ENCODE measurements around the gene MDM1.

Gene MDM1

DNA sequence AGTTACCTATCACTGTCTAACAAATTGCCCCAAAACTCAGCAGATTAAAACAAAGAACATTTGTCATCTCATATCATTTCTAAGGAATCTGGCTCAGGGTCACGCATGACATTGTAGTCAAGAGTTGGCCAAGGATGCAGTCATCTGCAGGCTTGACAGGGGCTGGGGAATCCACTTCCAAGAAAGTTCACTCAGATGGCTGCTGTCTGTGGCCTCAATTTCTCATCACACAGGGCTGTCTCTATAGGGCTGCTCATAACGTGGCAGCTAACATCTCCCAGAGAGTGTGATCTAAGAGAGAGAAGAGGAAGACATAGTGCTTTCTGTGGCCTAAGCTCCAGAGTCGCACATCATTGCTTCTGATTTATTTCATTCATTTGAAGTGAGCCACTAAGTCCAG, 61.8 kb downstream of the MDM1 start:
- no peak for DNase-seq

DNA sequence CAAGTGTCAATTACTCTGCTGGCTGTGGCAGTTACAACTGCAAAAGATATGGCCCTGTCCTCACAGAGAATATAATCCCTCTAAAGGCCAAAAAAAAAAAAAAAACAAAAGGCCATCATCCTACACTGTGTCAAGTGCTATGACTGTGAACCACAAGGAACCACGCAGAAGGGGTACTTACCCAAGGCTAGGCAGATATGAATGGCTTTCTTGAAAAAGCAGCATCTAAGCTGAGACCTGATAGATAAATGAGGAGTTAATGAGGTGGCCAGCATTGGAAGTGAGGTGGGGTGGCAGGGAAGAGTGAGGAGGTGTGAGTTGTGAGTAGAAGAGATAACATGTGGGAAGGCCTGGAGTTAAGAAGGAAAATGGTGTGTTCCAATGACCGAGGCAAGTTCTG, 62.4 kb downstream of the MDM1 start:
- no peak for DNase-seq

DNA sequence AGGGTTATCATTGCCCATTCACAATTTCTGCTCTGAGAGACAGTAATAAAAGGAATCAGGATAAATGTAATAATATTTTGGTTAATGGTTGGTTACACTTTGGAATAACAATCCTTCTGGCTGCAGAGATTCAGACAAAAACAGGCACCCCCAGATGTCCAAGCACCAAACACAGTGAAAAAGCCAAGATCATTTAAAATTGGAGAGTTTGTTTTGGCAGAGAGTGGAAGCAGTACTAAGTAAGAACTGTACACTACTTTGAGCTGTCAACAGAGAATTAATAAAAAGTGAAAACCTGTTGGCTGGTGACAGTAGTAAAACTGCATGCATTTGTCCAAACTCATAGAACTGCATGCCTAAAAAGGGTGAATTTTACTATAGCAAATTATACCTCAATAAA, 63.2 kb downstream of the MDM1 start:
- DNase-seq, result no peak

DNA sequence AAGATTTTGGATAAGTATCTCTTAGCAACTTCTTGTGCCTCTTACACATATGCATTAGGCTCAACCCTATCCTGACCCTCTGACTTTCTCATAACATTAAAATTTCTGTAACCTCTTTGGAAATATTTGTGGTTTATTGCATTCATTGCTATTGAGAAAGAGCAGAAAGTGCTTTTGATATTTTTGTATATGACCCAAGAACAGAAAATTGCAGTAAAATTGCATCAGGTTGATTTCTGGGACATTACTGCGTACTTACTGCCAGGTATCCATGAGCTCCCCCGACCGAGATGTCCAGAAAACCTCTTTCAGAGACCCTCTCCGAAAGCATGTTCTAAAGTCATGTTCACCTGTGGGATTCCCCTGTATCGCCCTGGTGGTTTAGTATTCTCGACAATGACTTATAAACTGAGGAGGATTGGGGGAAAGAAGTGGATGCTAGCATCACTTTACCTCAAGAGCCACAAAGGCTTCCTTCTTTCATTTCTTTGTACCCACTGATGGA, 64.2 kb downstream of the MDM1 start:
- DNase-seq, result no peak

DNA sequence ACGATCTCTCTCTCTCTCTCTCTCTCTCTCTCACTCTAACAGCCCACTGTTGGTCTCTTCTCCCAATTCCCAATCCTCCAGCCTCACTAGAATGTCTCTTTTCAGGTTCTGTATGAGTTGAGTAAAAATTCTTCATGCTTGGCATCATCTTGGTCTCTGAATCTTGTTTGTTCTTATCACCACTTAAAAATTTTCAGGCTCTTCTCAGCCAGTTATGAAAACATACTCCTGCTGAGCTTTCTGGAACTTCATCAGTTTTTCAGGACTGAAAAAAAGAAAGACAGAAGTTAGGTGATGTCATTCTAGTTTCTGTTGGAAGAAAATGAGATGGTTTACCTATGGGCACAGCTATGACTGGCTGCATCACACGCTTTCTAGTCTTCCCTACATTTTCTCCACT, 67.3 kb downstream of the MDM1 start:
- no peak for DNase-seq

DNA sequence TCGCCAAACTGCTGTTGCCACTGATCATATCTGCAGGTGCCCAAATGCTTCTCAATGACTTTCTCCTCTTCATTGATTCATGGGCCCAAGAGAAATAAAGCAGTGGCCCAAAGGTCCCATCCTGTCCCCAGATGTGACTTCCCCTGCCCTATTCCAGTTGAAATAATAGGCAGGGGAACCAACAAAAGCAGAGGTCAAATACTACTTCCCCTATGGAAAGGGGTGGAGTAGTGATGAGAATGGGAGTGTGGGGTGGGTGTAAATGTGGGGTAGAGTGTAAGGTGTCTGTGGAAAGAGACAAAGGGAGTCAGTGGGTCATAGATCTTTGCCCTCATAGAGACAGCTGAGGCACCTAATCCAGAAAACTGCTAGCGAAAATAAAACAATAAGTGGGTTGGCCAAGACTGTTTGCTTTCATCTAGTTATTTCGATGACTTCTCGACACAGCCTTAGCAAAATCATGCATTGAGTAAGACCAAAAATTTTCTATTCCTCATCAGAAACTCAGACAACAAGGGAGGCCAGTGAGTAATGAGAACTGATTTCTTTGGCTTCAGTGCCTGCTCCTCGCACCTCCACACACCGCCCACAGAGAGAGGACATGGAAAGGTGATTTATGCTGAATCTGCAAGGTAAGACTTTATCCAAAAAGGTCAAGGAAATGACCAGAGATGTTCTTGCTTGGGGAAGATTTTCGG, 67.9 kb downstream of the MDM1 start:
- DNase-seq, result no peak

DNA sequence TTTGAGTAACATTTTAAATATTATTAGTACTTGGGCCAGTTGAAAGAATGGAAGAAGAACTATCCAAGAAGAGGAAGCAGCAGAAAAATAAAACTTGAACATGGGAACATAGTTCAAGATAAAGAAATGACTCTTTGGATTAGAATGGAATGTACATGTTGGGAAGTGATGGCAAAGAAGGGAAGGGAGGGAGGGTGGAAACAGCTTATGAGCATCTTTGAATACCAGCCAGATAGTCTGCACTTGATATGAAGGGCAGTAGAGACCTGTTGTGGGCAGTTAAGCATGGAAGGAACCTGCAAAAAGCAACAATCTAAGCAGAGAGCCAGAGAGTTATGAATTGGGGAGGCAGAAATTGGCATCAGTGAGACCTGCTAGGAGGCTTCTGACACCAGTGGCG, 68.8 kb downstream of the MDM1 start:
- no peak for DNase-seq

DNA sequence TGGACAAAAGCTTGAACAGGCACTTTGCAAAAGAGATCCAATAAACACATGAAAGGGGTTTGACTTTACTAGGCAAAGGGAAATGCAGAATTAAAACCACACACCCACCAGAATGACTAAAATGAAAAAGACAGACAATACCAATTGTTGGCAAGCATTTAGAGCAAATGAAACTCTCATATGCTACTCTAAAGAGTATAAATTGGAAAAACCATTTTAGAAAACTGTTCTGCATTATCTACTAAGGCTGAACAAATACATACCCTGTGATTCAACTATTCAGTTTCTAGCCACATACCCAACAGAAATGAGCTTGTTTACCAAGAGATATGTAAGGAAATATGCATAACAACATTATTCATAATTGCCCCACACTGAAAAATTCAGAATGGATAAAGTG, 70.3 kb downstream of the MDM1 start:
- no peak for DNase-seq

DNA sequence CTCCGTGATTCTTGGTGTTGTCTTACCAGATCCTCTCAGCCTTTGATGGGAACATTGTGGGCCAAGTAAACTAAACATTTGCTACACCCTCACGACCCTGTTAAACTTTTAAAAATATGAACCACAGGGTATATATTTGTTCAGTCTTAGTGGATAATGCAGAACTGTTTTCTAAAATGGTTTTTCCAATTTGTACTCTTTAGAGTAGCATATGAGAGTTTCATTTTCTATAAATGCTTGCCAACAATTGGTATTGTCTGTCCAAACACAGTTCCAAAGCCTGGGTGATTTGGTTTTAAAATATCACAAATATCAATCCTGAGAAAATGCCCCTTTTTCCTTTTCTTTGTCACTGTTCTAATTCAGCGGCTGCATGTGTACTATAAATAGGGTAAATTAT, 72.0 kb downstream of the MDM1 start:
- DNase-seq, result no peak

DNA sequence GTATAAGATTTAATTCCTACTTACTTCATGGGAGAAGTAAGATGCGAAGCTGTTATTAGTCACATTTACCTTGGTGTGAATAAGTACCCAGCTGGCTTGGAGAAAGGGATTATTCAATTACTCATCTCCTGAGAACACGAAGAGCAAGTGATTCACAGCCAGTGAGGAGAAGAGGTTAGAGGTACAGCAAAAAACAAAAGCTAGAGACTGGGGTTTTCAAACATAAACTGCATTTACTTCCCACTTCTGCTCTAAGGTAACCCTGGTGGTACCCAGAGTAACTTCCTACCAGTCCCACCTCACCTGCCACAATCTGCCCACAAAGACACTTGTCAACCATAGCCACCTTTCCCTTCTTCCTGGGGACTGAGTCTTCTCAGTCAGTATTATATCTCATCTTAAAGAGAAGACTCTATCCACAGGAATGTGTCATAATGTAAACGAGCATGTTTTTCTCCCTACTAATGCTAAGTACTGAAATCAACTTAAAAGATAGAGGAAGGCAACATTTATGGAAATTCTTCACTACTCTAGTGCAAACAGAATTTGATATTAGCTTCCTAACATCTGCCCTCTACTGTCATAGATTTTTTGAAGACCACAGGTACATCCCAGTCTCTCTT, 72.7 kb downstream of the MDM1 start:
- no peak for DNase-seq

DNA sequence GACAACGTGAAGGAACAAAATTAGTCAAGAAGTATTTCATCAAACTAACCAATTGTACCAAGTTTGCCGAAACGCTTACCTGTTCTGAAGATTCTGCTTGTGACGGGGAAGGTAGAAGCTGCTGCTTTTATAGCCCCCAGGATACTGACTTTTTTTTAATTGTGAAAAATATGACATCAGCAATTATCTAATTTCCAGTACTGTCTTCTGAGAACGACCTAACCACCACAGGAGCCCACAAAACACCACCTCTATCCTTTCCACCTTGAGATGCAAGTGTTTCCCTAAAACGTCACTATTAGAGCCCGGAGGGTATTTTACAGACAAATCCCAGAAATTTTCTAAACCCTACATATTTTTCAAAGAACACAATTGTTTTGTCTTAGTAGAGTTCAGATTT, 78.7 kb downstream of the MDM1 start, which contains the start of gene IL22:
TSS of gene IL22 (minus strand) at position 101 of the 400 bp plus-strand sequence. CDS start 156 bp downstream, outside the sequence.
- no peak for DNase-seq

DNA sequence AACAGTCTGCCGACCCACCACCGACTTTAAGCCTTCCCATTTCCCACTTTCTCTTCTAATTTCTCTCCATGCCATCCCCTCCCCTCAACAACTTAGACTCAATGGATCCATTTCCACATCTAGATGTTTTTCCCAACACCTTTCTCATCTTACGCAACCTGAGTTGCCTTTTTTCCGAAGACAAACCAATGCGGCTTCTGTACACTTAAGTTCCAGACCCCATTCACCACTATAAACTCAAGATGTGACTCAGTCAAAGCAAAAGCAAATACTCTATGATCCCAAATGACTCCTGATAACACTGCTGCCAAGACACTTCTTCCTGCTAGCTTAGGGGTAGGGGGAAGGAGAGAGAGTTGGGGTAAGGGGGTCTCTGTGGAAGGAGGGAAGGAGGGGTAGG, 80.1 kb downstream of the MDM1 start:
- DNase-seq, result no peak

DNA sequence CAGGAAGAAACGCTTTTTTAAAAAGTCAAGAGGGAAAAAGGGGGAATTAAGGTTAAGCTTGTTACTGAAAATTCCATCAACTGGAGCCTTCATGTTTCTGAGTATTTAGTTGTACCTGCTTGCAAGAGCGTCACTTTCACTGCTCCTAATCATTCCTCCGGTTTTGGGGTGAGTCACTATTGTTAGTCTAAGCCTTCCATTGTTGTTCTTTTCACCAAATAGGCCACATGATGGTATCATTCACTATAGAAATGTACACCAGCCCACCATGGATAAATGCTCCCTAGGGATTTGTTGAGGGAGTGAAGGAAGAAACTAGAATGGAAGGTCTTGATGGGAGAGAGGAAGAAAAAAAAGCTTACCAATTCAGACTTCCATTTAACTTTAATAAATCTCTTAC, 81.7 kb downstream of the MDM1 start:
- DNase-seq, result no peak

DNA sequence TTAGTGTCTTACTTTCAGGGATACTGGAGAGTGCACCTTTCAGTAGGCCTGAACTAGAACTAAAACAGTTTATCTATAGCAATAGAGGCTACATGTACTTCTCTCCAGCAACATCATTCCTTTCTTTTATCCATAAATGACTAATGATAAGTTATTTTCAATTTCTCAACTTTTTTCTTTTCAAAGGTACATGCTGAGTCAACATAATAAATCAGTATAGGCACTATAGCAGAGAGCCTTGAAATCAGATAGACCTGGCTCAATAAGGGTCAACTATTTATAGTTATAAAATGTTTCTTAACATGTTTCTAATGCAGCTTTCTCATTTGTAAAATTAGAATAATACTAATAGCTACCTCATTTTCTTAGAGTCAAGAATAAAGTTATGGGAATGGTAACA, 84.4 kb downstream of the MDM1 start:
- DNase-seq, result no peak

DNA sequence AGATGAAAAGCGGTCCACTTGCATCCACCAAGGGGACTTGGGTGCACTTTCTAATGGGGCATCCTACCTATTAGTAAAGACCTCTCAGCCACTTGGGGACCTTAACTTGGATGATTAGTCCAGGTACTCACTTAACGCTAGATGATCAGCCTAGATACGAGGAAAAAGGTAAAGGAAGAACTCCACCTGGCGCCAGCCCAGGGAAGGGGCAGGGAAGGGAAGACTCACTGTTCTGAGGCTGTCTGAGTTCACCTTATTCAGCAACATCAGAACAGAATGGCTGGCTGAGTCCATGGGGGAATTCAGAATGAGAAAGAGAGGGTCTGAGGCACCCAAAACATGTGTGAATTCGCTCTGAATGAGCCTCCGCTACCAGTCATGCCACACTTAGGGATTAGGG, 85.8 kb downstream of the MDM1 start:
- DNase-seq, result no peak

DNA sequence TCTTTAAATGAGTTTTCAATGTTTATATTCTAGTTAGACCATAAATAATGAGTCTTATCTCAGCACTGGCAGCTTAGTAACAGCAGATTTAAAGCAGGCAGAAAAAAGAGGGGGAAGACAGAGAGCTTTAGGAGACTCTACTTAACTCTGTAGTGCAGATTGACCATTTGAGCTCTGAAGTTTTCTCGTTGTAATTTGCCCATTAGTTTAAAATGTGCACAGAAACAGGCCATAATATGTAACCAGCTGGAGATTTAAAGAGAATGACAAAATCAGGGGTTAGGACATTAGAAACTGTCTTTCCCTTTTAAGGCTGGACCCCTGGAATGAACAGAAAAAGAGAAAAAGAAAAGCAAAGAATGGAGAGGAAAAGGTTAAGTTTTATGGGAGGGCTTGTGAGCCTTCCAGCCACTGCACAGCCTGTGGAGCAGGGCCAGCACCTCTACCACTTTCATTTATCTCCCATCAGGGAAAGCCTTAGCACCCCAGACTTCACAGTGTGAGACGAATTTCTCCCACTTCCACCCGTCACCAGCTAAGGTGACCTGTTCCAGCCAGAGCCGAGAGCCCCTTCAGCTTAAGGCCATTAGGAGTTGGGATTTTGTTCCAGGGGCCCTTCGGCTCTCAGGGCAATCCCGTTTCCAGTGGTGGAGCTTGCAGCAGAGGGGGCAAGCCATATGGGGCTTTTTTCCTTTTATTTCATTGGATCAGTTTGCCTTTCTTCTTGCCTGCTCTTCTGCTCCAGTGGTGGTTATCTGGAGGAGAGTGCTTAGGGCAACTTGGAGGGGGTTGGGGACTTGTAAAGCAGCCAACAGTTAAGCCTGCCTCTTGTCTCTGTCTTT, 86.8 kb downstream of the MDM1 start:
- no peak for DNase-seq

All from activated CD4-positive, alpha-beta T cell treated with anti-CD3 and anti-CD28 coated beads, Interleukin-2, amount 50 U/mL, for 4 hours (primary cell).